GM20000 (cell line): Measurements from ENCODE around the gene FGFR2.

Source experiments
- DNase-seq: peaks from one replicate; pipeline ENCODE4 v3.0.0; 2012; ENCODE audit warnings: low spot score
- CTCF ChIP-seq: IDR thresholded peaks from 2 replicates; pipeline ENCODE4 v1.5.1; 2012; ENCODE audit warnings: mild to moderate bottlenecking, control low read depth; ENCODE audit errors: extremely low read depth, missing control alignments

Gene FGFR2

GRCh38 chr10:121440461-121440860 lies 157.8 kb downstream of the FGFR2 start:
- no peak for TF ChIP-seq CTCF
- no peak for DNase-seq

GRCh38 chr10:121438333-121438732 lies 159.9 kb downstream of the FGFR2 start:
- TF ChIP-seq CTCF, result no peak

GRCh38 chr10:121437596-121437995 lies 160.6 kb downstream of the FGFR2 start:
- no peak for TF ChIP-seq CTCF
- DNase-seq, result no peak

More at GRCh38 chr10:121438333-121438732, 159.9 kb downstream of the FGFR2 start:
- DNase-seq, result no peak

- no peak for TF ChIP-seq CTCF
- DNase-seq, result no peak
Observed at GRCh38 chr10:121436630-121437341, 161.5 kb downstream of the FGFR2 start.

- no peak for DNase-seq
- TF ChIP-seq CTCF, result no peak
Observed at GRCh38 chr10:121436281-121436629, 162.0 kb downstream of the FGFR2 start.

- DNase-seq, result no peak
- no peak for TF ChIP-seq CTCF
Observed at GRCh38 chr10:121435099-121435875, 163.0 kb downstream of the FGFR2 start.

GRCh38 chr10:121433965-121434364 lies 164.3 kb downstream of the FGFR2 start:
- no peak for TF ChIP-seq CTCF
- no peak for DNase-seq
